C1 segment of cervical spinal cord (tissue), 14 donors: ENCODE measurements around the gene CBARP.

ENCODE experiments used
- DNase-seq, 14 donors: peaks; one replicate each; lab custom pipeline; 2025; lab: John Stamatoyannopoulos, UW

Gene CBARP

DNA sequence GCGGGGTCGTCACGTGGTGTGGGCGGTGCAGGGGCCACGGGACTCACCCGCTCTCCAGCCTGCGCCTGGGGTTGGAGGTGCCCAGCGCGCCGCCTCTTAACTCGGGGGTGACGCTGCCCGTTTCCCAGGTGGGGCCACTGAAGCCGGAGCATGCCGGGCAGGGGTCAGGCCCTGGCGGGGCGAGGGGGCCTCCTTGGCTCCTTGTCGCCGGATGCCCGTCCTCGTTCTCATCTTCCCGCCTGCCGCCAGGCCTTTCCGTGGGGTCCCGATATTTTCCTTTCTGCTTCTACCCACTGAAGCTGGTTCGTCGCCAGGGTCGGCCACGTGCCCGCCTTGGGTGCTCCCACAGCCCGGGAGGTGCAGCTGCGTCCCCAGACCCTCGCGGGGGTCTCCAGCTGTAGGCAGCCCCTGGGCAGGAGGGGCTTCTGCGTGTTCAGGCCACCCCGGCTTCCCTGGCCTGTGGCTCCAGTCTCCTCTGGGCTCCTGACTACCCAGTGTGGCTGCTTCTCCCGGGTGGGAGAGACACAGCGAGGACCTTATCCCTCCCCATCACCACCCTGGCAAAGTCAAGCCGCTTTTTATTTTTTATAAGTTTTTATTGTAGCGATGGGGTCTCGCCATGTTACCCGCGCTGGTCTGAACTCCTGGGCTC, 38.3 kb upstream of the CBARP start:
- peak in 1 of 14 donors; percentile 80 for DNase-seq

GRCh38 chr19:1275260-1275975, 37.6 kb upstream of the CBARP start, which contains the start of gene FAM174C:
TSS of gene FAM174C (plus strand) at chr19:1275530. CDS start at chr19:1275550, 20 bp downstream.
- DNase-seq: peak; percentile 70 to 96 (median 92)

DNA sequence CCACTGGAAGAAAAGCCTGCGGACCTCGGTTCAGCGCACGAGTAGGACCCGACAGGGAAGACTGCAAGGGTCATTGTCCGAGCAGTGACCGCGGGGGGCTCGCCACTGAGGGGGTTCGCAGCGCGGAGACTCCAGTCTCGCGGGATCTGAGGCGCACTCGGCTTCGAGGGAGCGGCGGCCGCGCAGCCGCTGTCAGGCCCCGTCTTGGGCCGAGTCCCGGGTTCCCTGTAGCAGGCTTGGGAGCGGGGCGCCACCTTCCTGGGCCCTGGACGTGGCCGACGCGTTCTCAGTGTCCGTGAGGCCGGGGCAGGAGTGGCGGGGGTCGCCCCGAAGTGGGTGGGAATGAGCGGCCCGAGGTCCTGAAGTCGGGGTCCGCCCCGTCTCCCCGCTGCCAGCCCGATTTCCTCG, 37.1 kb upstream of the CBARP start:
- DNase-seq: peak in 1 of 14 donors; percentile 66

- no peak for DNase-seq
Observed at GRCh38 chr19:1274081-1274851, 36.5 kb upstream of the CBARP start.

- no peak for DNase-seq
Observed at GRCh38 chr19:1273263-1274041, 35.6 kb upstream of the CBARP start.

GRCh38 chr19:1272423-1273262, 34.8 kb upstream of the CBARP start:
- DNase-seq: peak in 1 of 14 donors; percentile 14

DNA sequence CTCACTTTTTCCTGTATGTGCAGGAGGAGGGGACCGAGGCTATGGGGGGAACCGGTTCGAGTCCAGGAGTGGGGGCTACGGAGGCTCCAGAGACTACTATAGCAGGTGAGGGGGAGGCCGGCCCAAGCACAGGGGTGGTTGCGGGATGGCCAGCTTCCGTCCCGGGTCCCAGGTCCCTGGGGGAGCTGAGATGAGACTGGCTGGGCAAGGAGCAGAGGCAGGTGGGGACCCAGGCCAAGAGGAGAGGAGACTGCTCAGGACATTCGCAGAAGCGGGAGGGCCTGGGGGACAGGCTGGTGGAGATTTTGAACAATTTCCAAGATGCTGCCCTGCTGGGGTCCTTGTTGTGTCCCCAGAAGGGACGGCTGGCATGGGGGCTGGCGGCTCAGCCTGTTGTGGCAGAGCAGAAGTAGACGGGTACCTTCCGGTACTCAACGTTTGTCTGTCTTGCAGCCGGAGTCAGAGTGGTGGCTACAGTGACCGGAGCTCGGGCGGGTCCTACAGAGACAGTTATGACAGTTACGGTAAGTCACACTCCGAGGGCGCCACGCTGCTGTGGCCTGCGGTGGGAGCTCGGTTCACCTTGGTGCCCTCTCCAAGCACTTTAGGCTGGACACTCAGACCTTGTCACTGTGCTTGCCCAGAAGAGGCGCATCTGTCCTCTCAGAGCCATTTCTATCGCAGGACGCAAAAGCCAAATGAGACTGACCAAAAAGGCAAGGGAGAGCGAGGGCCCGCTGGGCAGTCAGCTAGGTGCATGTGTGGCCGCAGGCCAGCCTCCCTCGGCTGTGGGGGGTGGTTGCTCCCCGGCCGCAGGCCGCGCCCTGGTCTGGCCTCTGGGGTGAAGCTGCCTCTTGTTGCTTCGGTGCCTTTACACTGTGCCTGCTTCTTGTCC, 34.0 kb upstream of the CBARP start:
- DNase-seq: peak in 2 of 14 donors; percentile 17 to 40

GRCh38 chr19:1270854-1271527, 33.2 kb upstream of the CBARP start:
- DNase-seq: no peak

DNA sequence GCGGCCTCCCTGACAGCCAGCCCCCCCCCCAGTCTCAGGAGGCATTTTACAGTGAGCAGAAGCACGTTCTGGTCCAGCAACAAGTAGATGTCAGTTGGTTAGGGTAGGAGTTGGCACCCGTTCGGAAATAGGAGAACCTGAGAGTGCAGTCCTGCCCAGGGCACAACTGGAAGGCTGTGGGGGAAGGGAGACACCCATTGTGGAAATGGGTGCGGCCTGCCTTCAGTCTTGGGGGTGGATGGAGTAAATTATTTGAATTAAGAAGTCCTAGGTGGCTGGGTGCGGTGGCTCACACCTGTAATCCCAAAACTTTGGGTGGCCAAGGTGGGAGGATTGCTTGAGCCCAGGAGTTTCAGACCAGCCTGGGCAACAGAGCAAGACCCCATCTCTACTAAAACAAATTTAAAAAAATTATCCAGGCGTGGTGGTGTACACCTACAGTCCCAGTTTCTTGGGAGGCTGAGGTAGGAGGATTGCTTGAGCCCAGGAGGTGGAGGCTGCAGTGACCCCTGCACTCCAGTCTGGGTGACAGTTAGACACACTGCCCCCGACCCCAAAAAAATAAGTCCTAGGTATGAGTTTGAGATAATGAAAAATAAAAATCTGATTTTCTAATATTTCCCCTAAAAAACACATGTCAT, 32.5 kb upstream of the CBARP start:
- no peak for DNase-seq

DNA sequence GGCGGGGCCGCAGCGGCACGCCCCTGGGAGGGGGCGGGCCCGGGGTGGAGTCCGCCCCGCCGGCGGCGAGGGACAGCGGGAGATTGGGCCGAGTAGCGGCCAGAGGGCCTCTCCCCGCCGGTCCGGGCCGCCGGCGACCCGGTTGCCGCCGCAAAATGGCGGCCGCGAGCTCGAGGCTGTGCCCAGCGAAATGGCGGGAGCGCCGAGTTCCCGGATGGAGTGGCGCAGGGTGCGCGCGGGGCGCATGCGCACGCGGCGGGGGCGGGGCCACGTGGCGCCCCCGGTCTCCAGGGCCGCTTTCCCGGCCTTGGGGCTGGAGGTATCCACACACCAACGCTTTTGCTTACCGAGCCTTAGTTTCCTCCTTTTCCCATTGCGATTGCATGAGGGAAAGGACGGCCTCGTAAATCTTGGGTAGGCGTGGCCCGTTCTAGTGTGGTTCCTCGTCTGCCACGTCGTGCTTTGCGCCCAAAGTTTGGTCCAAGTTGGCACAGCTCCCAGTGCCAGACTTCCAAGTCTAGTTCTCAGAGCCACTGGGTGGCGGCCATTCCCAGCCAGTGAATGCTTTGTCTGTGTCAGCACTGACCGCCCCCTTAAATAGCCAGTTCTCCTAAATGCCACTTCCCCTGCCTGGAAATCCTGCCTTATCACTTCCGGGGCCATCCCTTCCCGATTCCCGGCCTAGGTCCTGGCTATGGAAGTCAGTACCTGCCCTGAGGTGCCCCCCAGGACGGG, 31.8 kb upstream of the CBARP start:
- DNase-seq: peak in 13 of 14 donors; percentile 39 to 93 (median 81)

DNA sequence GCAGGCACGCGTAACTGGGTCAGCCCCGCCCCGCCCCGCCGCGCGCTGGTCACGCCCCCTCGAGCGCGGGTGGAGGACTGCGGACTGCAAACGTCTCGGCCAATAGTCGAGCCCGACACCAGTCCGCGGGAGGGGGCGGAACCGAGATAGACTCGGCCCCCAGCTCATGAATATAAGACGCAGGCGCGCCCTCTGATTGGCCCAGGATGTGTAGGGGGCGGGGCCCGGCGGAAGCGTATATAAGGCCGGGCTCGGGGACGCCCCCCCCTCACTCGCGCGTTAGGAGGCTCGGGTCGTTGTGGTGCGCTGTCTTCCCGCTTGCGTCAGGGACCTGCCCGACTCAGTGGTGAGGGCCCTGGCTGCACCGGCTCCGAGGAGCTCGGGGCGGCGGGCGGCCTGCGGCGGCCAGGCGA, 31.3 kb upstream of the CBARP start, which contains the start of gene CIRBP:
Gene CIRBP (plus strand): TSS at position 268 of the 413 bp plus-strand sequence. CDS start 1,602 bp downstream, outside the sequence.
- peak; percentile 85 to 99 (median 96) for DNase-seq

- DNase-seq: peak in 2 of 14 donors; percentile 46 to 66
Observed at GRCh38 chr19:1268226-1269064, 30.6 kb upstream of the CBARP start.

DNA sequence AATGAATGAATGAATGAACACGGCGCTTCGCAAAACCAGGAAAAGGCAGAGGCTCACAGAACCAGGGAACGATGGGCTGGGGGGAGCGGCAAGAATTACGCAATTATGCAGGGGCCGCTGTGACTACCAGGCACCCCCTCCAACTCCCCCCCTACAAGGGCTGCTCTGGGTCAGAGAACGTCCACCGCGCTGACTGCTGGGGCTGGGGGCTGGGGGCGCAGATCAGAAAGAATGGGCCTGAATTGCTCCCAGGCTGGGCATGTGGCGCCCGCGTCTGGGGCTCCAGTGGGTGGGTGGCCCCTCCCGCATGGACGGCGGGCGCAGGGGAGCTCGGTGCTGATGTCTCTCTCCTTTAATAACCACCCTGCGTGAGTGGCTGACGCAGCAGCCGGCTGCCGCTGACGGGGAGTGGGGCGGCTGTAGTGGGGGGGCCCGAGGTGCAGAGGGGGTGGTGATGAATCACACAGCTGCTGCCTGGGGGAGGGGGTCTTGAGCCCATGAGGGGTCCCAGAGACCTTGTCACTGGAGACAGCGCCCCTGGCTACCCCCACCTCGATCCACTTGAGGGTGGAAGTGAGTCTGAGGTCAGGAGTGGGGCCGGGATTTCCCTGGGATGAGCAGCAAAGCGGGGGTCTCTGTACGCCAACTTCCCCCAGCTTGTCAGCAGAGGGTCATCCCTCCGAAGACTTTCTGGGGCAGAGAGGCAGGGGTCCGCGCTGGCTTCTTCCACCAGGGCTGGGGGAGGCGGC, 29.8 kb upstream of the CBARP start:
- peak in 1 of 14 donors; percentile 60 for DNase-seq

- DNase-seq: peak; percentile 20 to 84 (median 66)
Observed at GRCh38 chr19:1266916-1267476, 29.2 kb upstream of the CBARP start.

DNA sequence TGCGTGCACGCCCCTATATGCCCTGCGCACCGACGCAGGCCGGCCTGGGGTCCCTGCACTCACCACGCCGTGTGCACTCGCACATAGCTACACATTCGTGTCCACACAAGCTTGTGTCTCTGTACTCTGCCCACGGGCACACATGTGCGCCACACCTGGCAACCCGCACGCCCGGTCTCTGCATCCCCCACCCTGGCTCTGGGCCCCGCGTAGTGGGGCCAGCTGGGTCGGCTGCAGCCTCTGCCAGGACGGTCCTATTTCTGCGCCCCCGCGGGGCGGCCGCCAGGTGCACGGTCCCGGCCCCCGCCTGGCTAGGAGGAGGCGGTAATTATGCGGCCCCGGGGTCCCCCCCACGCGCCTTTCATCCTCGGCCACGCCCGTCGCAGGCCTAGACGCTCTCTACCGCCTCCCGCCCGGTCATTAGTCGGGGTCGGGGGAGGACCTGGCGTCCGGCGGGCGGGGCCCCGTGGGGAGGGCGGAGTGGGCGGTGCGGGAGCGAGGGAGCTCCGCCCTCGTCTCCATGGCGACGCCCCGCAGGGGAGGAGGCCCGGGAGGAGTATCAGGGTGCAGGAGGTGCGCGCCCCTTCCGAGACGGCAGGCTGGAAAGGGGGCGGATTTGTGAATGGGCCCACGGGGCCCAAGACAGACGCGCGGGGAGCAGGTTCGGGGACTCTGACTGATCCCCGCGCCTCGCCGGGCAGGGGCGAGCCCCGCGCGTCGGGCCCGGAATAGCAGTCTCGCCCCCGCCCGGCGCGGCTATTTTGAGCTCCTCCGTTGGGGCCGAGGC, 28.5 kb upstream of the CBARP start:
- DNase-seq: peak in 10 of 14 donors; percentile 36 to 82 (median 64)
